ENCODE measurements around the gene CEND1. TPM values are rescaled to one million over a fixed set of nuclear protein-coding genes. Genes with fewer than 3 reads are reported as not detected.

Gene CEND1
- polyA plus RNA-seq, 1 donor from 2014 or later: 11.8 TPM

DNA sequence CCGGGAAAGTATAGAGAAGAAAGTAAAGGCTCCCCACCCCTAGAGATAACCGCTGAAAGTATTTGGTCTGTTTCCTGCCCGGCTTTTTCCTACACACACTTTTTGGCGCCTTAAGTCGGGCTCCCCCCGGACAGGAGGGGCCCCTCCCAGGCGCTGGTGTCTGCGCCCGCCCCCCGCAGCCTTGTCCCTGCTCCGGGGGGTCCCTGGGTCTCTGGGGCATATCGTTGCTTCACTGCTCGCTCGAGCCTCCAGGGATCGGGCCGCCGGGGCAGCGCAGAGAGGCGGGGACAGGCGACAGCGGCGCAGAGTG, 36.9 kb upstream of the CEND1 start (continued):
- TF ChIP-seq, protein P1, sequence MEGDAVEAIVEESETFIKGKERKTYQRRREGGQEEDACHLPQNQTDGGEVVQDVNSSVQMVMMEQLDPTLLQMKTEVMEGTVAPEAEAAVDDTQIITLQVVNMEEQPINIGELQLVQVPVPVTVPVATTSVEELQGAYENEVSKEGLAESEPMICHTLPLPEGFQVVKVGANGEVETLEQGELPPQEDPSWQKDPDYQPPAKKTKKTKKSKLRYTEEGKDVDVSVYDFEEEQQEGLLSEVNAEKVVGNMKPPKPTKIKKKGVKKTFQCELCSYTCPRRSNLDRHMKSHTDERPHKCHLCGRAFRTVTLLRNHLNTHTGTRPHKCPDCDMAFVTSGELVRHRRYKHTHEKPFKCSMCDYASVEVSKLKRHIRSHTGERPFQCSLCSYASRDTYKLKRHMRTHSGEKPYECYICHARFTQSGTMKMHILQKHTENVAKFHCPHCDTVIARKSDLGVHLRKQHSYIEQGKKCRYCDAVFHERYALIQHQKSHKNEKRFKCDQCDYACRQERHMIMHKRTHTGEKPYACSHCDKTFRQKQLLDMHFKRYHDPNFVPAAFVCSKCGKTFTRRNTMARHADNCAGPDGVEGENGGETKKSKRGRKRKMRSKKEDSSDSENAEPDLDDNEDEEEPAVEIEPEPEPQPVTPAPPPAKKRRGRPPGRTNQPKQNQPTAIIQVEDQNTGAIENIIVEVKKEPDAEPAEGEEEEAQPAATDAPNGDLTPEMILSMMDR (IDR thresholded peaks at IDR 0.05; ENCODE audit: poor library complexity, severe bottlenecking): no peak

DNA sequence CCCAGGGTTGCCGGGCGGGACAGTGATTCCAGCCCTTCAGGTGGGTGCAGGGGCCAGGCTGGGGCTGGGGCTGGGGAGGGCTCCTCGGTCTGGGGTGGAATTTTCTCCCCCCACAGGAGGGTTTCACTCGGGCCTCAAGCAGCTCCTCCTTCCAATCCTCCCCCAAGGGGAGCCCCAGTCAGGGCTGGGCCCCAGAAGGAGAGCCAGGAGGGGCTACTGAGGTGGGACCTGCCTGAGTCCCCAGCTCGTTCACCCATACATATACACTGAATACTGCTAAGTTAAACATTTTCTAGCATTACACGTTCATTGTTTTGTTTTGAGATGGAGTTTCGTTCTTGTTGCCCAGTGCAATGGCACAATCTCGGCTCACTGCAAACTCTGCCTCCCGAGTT, 36.3 kb upstream of the CEND1 start:
- Histone ChIP-seq H3K36me3 (ENCODE audit: insufficient read depth, low read length) (no peaks in the 10 kb centered on the region), H3K9me2 (ENCODE audit: insufficient read depth, low read length) (no peaks in the 10 kb centered on the region), H3F3A (ENCODE audit: insufficient read depth, low read length, poor library complexity, severe bottlenecking) (no peaks in the 10 kb centered on the region), H3K4me3 (ENCODE audit: low read length) (no peak overlapping the region), H3K27me3 (ENCODE audit: insufficient read depth, low read depth, low read length) (peaks cover 40% of the 10 kb centered on the region), H4K20me1 (ENCODE audit: insufficient read depth) (no peaks in the 10 kb centered on the region), H3K79me2 (replicated peaks; ENCODE audit: insufficient read depth, low read length) (no peaks in the 10 kb centered on the region), H3K9me3 (ENCODE audit: low read length) (no peaks in the 10 kb centered on the region), H3K9ac (ENCODE audit: low read length) (no peak overlapping the region), H3K27ac (ENCODE audit: low read length) (no peak overlapping the region), H2AFZ (ENCODE audit: low read depth, low read length) (no peak overlapping the region), H3K4me2 (ENCODE audit: low read length) (no peak overlapping the region)
- TF ChIP-seq, protein P2, sequence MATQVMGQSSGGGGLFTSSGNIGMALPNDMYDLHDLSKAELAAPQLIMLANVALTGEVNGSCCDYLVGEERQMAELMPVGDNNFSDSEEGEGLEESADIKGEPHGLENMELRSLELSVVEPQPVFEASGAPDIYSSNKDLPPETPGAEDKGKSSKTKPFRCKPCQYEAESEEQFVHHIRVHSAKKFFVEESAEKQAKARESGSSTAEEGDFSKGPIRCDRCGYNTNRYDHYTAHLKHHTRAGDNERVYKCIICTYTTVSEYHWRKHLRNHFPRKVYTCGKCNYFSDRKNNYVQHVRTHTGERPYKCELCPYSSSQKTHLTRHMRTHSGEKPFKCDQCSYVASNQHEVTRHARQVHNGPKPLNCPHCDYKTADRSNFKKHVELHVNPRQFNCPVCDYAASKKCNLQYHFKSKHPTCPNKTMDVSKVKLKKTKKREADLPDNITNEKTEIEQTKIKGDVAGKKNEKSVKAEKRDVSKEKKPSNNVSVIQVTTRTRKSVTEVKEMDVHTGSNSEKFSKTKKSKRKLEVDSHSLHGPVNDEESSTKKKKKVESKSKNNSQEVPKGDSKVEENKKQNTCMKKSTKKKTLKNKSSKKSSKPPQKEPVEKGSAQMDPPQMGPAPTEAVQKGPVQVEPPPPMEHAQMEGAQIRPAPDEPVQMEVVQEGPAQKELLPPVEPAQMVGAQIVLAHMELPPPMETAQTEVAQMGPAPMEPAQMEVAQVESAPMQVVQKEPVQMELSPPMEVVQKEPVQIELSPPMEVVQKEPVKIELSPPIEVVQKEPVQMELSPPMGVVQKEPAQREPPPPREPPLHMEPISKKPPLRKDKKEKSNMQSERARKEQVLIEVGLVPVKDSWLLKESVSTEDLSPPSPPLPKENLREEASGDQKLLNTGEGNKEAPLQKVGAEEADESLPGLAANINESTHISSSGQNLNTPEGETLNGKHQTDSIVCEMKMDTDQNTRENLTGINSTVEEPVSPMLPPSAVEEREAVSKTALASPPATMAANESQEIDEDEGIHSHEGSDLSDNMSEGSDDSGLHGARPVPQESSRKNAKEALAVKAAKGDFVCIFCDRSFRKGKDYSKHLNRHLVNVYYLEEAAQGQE (IDR thresholded peaks at IDR 0.05; ENCODE audit: borderline replicate concordance): no peak
- TF ChIP-seq RAD21 (conservative IDR thresholded peaks at IDR 0.05) (no peak), TAF1 (IDR thresholded peaks at IDR 0.05; ENCODE audit: low read depth) (no peak), SMC3 (conservative IDR thresholded peaks at IDR 0.05; ENCODE audit: poor library complexity) (no peak), EZH2 (IDR thresholded peaks at IDR 0.05; ENCODE audit: borderline replicate concordance, insufficient read depth, low read length, poor library complexity, severe bottlenecking) (no peak), EP300 (conservative IDR thresholded peaks at IDR 0.05; ENCODE audit: poor library complexity, severe bottlenecking) (no peak), POLR2AphosphoS5 (IDR thresholded peaks at IDR 0.05) (no peak), MXI1 (conservative IDR thresholded peaks at IDR 0.05; ENCODE audit: poor library complexity, severe bottlenecking) (no peak)
- TF ChIP-seq, protein P1 (IDR thresholded peaks at IDR 0.05; ENCODE audit: poor library complexity, severe bottlenecking): no peak
